ENCODE results near the gene HSPA12B. TPM values are rescaled to one million over a fixed set of nuclear protein-coding genes. Genes with fewer than 3 reads are reported as not detected.

HSPA12B gene
- total RNA-seq, 2 donors from 2014 or later, result 3.9 to 9.4 TPM

DNA sequence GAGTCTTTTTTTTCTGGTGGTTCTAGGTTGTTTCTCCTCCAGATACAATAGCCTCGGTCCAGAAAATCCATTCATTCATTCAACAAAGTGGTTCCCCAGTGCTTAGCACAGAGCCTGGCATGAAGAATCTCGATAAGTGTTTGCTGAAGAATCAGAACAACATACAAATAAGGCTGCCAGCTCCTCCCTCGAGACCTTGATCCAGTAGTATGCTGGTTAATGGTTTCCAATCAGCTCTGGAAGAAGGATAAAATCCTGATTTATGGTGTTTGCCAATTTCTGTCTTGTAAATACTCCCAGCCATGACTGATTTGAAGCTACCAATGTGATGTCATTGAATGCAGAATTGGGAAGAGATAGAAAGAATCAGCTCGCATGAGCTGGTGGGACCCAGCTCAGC lies 3.3 kb downstream of the HSPA12B start:
- WGBS, result 77% methylated on average over 4 of the region's 4 CpGs
- Histone ChIP-seq H3K9me3 (no peaks in the 10 kb centered on the region), H3K4me1 (replicated peaks) (peaks cover 3% of the 10 kb centered on the region), H3K36me3 (no peaks in the 10 kb centered on the region), H3K4me3 (no peak overlapping the region), H3K27ac (no peak overlapping the region), H3K27me3 (replicated peaks; ENCODE audit: insufficient read depth) (no peaks in the 10 kb centered on the region)
- intact Hi-C loops (cut with DNase I), result no loop called here
- TF ChIP-seq, protein P1, sequence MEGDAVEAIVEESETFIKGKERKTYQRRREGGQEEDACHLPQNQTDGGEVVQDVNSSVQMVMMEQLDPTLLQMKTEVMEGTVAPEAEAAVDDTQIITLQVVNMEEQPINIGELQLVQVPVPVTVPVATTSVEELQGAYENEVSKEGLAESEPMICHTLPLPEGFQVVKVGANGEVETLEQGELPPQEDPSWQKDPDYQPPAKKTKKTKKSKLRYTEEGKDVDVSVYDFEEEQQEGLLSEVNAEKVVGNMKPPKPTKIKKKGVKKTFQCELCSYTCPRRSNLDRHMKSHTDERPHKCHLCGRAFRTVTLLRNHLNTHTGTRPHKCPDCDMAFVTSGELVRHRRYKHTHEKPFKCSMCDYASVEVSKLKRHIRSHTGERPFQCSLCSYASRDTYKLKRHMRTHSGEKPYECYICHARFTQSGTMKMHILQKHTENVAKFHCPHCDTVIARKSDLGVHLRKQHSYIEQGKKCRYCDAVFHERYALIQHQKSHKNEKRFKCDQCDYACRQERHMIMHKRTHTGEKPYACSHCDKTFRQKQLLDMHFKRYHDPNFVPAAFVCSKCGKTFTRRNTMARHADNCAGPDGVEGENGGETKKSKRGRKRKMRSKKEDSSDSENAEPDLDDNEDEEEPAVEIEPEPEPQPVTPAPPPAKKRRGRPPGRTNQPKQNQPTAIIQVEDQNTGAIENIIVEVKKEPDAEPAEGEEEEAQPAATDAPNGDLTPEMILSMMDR (IDR thresholded peaks at IDR 0.05), result no peak
- TF ChIP-seq POLR2AphosphoS5 (IDR thresholded peaks at IDR 0.05), result no peak
- TF ChIP-seq POLR2A (IDR thresholded peaks at IDR 0.05), result no peak
- DNase-seq (ENCODE audit: low spot score), result no peak

DNA sequence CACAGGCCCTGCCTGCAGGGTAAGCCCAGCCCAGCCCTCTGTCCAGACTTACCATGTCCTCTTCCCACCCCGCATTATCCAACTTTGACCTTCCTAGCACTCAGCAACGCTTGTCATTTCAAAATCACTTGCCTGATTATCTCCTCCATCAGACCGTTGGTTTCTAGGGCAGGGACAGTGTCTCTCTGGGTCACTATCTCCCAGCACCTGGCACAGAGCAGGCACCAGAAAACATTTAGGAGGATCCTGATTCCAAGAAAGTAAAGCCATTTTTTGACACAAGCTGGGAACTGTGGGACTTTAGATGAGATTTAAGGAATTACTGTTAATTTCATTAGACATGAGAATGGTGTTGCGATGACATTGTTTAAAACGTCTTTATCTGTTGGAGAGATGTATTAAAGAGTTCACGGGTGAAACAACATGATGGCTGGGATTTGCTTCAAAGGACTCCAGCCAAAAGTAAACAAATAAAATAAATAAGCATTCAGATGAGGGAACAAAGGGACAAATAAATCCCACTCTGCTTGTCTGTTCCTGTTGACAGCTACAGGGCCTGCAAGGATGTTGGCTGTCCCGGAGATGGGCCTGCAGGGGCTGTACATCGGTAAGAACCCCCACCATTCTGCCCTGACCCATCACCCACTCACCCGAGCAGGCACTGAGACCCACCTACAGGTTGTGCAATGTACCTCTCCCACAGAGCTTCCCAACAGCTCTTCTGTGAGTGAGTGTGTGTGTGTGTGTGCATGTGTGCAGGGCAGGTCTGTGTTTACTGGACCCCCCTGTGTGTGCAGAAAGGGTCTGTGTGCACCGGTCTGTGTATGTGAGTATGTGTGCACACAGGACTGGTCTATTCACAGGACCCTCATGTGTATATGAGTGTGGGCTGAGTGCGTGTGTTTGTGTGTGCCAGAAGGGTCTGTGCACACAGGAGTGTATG lies 5.9 kb downstream of the HSPA12B start:
- Histone ChIP-seq H3K27ac (no peak overlapping the region), H3K27me3 (replicated peaks; ENCODE audit: insufficient read depth) (no peaks in the 10 kb centered on the region), H3K36me3 (no peaks in the 10 kb centered on the region), H3K9me3 (no peaks in the 10 kb centered on the region), H3K4me1 (replicated peaks) (peaks cover 3% of the 10 kb centered on the region), H3K4me3 (no peak overlapping the region)
- intact Hi-C loops (cut with DNase I), result no loop called here
- DNase-seq (ENCODE audit: low spot score), result no peak
- 35% methylated on average over 11 of the region's 11 CpGs for WGBS
- TF ChIP-seq POLR2AphosphoS5 (IDR thresholded peaks at IDR 0.05) (no peak), POLR2A (IDR thresholded peaks at IDR 0.05) (no peak)
- TF ChIP-seq, protein P1 (IDR thresholded peaks at IDR 0.05), result no peak

DNA sequence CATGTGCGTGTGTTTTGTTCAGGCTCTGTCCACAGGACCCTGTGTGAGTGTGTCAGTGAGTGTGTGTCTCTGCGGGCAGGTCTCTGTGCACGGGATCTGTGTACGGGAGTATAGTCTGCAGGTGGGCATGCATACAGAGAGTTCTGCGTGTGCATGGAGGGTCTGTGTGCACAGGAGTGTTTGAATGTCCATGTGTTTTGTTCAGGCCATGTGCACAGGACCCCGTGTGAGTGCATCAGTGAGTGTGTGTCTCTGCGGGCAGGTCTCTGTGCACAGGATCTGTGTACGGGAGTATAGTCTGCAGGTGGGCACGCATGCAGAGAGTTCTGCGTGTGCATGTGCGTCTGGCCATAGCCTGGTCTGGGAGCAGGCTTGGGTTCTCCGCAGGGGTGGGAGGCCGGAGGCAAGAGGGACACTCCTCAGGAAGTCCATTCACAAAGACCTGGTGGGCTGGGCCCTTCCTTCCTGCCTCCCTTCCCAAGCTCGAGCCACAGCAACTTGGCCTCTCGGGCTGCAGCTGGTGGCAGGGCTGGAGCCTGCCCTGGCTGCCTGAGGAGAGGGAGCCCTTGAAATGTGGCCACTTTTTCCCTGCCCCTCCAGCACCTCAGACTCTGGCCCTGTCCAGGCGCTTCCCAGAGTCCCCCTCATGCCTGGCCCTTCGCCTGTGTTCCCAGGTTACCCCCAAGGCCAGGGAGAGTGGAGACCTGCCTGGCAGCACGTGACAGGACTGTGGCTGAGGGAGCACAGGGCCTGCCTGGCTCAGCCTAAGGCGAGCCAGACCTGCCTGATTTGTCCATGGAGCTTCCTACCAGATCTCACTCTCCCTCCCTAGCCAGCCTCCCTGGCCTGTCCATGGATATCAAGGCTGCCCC lies 6.8 kb downstream of the HSPA12B start:
- DNase-seq (ENCODE audit: low spot score), result no peak
- intact Hi-C loops (cut with DNase I), result no loop called here
- 79% methylated on average over 18 of the region's 19 CpGs for WGBS

DNA sequence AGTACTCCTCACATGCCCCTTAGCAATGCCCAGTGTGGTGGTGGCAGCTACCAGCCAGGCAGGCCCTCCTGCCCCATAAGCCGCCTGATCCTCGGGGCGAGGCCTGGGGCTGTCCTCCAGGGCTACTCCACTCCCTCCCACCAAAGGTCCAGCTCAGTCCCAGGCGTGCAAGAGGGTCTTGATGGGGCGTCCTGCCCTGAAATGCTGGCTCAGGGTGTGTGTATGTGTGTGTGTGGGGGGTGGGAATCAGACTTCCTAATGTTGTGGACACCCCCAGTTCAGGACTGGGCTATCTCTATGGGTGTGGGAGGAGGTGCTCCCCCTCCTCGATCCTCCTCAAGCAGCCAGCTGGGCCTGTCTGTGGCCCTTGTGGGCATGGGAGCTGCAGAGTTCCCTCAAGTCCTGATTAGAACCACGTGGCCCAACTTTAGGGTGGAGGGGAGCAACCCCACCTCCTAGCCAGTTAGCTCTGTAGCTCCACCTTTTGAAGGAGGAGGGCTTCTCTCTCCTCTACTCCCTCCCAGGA lies 7.5 kb downstream of the HSPA12B start:
- intact Hi-C loops (cut with DNase I), result no loop called here
- no peaks in the 10 kb centered on the region for H3K27me3 ChIP-seq (replicated peaks; ENCODE audit: insufficient read depth)
- 90% methylated on average over 7 of the region's 7 CpGs for WGBS
- H3K4me3 ChIP-seq, result no peak overlapping the region
- H3K9me3 ChIP-seq, result no peaks in the 10 kb centered on the region
- TF ChIP-seq, protein P1 (IDR thresholded peaks at IDR 0.05), result no peak
- no peak for TF ChIP-seq POLR2AphosphoS5 (IDR thresholded peaks at IDR 0.05)
- no peak for TF ChIP-seq POLR2A (IDR thresholded peaks at IDR 0.05)
- no peak for DNase-seq (ENCODE audit: low spot score)
- peaks cover 3% of the 10 kb centered on the region for H3K4me1 ChIP-seq (replicated peaks)
- no peaks in the 10 kb centered on the region for H3K36me3 ChIP-seq
- no peak overlapping the region for H3K27ac ChIP-seq

More for the DNA sequence above, 6.8 kb downstream of the HSPA12B start:
- no peaks in the 10 kb centered on the region for H3K27me3 ChIP-seq (replicated peaks; ENCODE audit: insufficient read depth)
- no peak overlapping the region for H3K27ac ChIP-seq
- H3K36me3 ChIP-seq, result no peaks in the 10 kb centered on the region
- H3K9me3 ChIP-seq, result no peaks in the 10 kb centered on the region
- peaks cover 3% of the 10 kb centered on the region for H3K4me1 ChIP-seq (replicated peaks)
- TF ChIP-seq, protein P1 (IDR thresholded peaks at IDR 0.05), result no peak
- TF ChIP-seq POLR2AphosphoS5 (IDR thresholded peaks at IDR 0.05), result no peak
- no peak for TF ChIP-seq POLR2A (IDR thresholded peaks at IDR 0.05)
- no peak overlapping the region for H3K4me3 ChIP-seq

Measured in prostate gland (tissue), 2 donors.